ENCODE measurements around the gene ANKRD62.
"Not testable (repeated sequence)": the region's sequence is repeated elsewhere in the genome, so short reads cannot be mapped to it uniquely, and the experiment has no call there.

DNA sequence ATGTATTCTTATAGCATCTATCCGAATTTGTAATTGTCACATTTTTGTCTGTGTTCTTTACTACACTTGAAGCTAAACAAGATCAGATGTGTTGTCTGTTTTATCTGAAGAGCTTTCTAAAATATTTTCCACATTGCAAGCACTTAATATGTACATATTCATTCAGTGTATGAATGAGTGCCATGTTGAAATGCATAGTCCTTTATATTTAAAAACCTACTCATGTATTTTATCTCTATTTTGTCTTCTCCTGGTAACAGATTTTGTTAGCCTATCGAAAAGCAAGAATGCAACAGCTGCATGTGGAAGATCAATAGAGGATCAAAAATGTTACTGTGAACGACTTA lies 28.4 kb downstream of the ANKRD62 start:
- TF ChIP-seq, protein P1, sequence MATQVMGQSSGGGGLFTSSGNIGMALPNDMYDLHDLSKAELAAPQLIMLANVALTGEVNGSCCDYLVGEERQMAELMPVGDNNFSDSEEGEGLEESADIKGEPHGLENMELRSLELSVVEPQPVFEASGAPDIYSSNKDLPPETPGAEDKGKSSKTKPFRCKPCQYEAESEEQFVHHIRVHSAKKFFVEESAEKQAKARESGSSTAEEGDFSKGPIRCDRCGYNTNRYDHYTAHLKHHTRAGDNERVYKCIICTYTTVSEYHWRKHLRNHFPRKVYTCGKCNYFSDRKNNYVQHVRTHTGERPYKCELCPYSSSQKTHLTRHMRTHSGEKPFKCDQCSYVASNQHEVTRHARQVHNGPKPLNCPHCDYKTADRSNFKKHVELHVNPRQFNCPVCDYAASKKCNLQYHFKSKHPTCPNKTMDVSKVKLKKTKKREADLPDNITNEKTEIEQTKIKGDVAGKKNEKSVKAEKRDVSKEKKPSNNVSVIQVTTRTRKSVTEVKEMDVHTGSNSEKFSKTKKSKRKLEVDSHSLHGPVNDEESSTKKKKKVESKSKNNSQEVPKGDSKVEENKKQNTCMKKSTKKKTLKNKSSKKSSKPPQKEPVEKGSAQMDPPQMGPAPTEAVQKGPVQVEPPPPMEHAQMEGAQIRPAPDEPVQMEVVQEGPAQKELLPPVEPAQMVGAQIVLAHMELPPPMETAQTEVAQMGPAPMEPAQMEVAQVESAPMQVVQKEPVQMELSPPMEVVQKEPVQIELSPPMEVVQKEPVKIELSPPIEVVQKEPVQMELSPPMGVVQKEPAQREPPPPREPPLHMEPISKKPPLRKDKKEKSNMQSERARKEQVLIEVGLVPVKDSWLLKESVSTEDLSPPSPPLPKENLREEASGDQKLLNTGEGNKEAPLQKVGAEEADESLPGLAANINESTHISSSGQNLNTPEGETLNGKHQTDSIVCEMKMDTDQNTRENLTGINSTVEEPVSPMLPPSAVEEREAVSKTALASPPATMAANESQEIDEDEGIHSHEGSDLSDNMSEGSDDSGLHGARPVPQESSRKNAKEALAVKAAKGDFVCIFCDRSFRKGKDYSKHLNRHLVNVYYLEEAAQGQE (IDR thresholded peaks at IDR 0.05) = not testable (repeated sequence)
- TF ChIP-seq, protein P2, sequence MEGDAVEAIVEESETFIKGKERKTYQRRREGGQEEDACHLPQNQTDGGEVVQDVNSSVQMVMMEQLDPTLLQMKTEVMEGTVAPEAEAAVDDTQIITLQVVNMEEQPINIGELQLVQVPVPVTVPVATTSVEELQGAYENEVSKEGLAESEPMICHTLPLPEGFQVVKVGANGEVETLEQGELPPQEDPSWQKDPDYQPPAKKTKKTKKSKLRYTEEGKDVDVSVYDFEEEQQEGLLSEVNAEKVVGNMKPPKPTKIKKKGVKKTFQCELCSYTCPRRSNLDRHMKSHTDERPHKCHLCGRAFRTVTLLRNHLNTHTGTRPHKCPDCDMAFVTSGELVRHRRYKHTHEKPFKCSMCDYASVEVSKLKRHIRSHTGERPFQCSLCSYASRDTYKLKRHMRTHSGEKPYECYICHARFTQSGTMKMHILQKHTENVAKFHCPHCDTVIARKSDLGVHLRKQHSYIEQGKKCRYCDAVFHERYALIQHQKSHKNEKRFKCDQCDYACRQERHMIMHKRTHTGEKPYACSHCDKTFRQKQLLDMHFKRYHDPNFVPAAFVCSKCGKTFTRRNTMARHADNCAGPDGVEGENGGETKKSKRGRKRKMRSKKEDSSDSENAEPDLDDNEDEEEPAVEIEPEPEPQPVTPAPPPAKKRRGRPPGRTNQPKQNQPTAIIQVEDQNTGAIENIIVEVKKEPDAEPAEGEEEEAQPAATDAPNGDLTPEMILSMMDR (IDR thresholded peaks at IDR 0.05; ENCODE audit: low read depth, low read length, missing input control) = not testable (repeated sequence)
- TF ChIP-seq, protein P3, sequence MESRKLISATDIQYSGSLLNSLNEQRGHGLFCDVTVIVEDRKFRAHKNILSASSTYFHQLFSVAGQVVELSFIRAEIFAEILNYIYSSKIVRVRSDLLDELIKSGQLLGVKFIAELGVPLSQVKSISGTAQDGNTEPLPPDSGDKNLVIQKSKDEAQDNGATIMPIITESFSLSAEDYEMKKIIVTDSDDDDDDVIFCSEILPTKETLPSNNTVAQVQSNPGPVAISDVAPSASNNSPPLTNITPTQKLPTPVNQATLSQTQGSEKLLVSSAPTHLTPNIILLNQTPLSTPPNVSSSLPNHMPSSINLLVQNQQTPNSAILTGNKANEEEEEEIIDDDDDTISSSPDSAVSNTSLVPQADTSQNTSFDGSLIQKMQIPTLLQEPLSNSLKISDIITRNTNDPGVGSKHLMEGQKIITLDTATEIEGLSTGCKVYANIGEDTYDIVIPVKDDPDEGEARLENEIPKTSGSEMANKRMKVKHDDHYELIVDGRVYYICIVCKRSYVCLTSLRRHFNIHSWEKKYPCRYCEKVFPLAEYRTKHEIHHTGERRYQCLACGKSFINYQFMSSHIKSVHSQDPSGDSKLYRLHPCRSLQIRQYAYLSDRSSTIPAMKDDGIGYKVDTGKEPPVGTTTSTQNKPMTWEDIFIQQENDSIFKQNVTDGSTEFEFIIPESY (IDR thresholded peaks at IDR 0.05) = not testable (repeated sequence)
- not testable (repeated sequence) for TF ChIP-seq YY1 (IDR thresholded peaks at IDR 0.05); EGR1 (IDR thresholded peaks at IDR 0.05; ENCODE audit: low read depth in 2 of 2)
